Right ventricle myocardium superior (tissue), 1 donor: ENCODE results near the gene ASB8. TPM values are rescaled to one million over a fixed set of nuclear protein-coding genes. Genes with fewer than 3 reads are reported as not detected.
"Not testable (repeated sequence)": the region's sequence is repeated elsewhere in the genome, so short reads cannot be mapped to it uniquely, and the experiment has no call there.

ENCODE experiments used
- ATAC-seq: fragments of 200-7000 bp; cut with Tn5 transposase; one replicate; pipeline ENCODE4 v1.9.1; 2020; ENCODE audit warnings: mild to moderate bottlenecking; ENCODE audit not compliant: poor library complexity
- DNase-seq: peaks from one replicate; pipeline ENCODE4 v3.0.0-alpha.2; 2020
- intact Hi-C: fragments of 100-400 bp; cut with DNase I; formaldehyde crosslinking; loops from one replicate; pipeline ENCODE4 v1.11.2; 2022
- microRNA-seq: library from miRNA; unstranded; fragments of <30 nt; microRNA quantifications from one replicate; pipeline ENCODE4 v1.2.0, GENCODE V29; 2020
- total RNA-seq: library from RNA; stranded (reverse); fragmentation: NEBNext Ultra II Directional; extraction: Animal tissue kit (Norgen Biotek cat#: 25700); gene quantifications from one replicate; pipeline ENCODE4 v1.2.1, GENCODE V29; 2021
- donor health status: DM: no; HTN: yes; CAD: no; lungs with severe emphysema.

ASB8 gene
- total RNA-seq, 1 donor from 2014 or later, result 86.0 TPM

DNA sequence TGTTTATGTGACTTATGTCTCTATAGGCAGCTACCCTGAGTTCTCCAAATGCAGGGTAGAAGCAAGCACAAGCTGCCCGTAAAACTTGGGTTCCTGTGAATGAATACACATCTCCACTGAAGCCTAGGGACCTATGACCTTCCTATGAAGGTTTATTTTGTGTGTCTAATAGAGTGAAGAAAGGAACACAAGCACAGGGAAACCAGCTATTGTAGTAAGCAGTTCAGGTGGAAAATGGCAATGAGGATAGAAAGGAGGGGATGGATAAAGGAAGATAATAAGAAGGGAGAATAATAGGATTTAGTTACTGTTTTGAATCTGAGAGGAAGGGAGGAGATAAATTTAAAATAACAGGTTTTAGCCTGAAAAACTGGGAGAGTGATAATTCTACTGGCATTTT lies 35.8 kb downstream of the ASB8 start:
- ATAC-seq (no peak), DNase-seq (no peak)
- intact Hi-C loops, result loop anchor here (5.0 kb wide), 1 partner anchor 36 kb away; the partner anchor contains the start of gene ASB8

DNA sequence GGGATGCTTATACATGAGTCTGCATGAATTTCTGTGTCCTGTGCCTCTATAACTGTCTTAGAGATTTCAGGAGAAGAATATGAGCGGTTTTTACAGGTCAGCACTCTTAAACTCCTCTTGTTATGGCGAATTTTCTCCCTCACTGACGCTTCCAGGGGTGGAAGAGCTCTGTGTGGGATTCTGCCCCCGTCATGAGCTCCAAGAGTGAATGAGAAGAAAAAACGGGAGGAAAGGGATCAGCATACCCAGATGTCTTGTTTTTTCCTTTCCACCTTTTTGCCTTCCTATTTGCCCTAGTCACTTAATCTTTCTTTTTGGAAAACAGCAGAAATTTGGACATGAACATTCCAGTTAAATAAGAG lies 37.5 kb downstream of the ASB8 start:
- peak; percentile 29 for ATAC-seq
- intact Hi-C loops, result loop anchor here (5.0 kb wide), 1 partner anchor 37 kb away; the partner anchor contains the start of gene ASB8
- DNase-seq, result no peak

DNA sequence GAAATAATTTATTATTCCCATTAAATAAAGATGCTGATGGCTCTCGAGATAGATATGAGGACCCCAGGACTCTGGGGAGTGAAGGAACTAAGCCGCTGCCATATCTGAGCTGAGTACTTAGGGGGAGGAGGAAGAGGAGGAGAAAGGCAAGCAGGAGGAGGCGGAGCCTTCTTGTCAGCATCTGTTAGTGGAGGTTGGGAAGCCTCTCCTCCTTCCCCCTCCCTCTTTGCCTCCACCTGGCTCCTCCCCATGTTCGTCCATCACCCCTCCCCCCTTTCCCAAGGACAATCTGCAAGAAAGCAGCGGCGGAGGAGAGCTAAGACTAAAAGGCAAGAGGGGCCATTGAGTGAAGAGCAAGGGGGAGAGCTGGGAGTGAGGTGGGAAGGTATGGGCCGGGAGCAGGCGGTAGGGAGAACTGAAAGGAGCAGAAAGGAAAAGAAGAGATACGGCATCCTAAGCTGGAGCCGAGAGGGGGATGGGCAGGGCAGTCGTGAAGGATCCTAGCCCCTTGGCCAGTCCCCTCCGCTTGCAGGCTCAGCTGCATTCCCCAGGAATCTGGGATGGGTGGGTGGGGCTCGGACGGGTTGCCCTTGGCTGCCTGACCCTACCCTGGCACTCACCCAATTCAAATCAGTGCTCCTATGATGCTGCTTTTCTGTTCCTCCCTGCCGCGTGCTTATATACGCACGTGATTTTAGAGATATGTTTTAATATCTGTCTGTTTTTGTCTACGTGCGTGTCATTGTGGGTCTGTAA lies 38.1 kb downstream of the ASB8 start, which contains the start of gene PFKM:
Gene PFKM, plus strand, starts transcription at position 287 of the 756 bp plus-strand sequence. CDS start 3,411 bp downstream, outside the sequence.
- intact Hi-C loops, result no loop called here
- DNase-seq, result peak; percentile 86
- peak; percentile 95 for ATAC-seq

DNA sequence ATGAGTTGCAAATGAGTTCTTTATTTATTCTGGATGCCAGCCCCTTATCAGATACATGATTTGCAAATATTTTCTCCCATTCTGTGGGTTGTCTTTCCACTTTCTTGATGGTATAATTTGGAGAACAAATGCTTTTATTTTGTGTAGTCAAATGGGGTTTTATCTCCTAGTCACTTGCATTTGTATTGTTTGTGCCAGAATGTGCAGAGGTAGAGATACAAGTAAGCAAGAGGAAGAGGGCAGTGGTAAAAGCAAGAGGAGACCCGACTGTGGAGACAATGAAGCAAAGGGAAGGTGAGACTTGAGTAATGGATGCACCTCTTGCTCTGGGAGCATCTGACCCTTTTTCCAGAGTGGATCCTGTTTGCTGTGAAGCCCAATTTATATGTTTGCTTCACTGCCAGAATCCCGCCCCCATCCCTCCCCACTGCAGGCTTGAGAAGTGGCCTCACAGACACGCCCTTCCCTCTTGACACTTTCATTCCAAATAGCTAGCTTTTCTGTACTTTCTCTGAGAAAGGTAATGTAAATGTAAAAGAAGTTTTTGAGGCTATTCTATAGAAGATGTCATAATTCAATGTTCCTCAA lies 38.9 kb downstream of the ASB8 start:
- intact Hi-C loops, result no loop called here
- DNase-seq (no peak), ATAC-seq (no peak)

DNA sequence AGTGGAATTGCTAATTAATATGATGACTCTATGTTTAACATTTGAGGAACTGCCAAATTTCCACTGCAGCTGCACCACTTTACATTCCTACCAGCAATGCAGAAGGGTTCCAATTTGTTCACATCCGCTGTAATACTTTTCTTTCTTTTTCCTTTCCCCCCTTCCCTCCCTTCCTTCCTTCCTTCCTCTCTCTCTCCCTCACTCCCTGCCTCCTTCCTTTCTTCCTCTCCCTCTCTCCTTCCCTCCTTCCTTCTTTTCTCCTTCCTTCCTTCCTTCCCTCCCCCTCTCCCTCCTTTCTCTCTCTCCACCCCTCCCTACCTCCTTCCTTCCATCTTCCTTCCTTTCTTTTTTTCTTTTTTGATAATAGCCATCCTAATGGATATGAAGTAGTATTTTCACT lies 41.4 kb downstream of the ASB8 start:
- intact Hi-C loops, result no loop called here
- no peak for DNase-seq
- ATAC-seq, result no peak

DNA sequence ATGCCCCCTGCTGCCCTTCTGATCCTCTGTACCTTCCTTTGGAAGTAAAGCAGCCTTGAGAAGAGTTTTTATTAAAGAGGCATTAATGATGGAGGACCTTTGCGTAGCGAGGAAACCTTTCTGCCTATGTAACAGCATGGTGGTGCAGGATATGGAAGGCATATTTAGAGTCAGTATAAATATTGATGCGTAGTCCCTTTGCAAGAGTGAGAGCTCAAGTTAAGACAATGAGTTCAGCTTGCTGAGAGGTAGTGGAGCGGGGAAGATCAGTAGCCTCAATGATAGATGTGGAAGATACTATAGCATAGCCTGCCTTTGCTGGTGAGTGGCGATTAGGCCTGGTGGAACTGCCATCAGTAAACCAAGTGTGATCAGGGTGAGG lies 46.0 kb downstream of the ASB8 start:
- intact Hi-C loops, DNase-seq, ATAC-seq: not testable (repeated sequence)

DNA sequence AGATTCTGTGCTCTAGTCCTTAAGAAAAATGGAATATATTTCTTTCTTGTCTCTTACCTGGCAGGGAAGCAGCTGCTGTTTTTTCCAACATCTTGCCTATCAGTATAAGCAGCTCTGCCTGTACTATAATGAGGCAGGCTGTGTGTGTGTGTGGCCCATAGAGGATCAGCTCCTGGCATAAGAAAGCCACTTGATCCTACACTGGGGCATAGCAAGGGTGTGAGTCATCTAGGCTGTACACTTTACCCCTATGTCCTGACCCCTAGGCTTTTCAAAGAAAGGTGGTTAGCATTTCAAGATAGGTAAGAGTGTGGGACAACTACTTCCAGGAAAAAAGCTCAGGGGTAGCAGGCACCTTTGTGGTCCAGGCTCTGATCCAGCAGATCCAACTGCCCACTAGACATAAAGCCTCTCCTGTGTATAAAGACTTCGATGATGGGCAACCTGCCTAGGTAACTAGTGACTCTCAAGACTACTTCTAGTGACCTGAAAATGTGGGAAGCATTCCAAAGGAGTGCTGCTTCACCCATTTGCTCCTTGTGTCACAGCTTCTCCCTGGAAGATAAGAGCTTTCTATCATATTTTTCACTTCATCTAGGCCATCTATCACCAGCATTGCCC lies 46.5 kb downstream of the ASB8 start:
- DNase-seq, result no peak
- no peak for ATAC-seq
- intact Hi-C loops, result no loop called here

DNA sequence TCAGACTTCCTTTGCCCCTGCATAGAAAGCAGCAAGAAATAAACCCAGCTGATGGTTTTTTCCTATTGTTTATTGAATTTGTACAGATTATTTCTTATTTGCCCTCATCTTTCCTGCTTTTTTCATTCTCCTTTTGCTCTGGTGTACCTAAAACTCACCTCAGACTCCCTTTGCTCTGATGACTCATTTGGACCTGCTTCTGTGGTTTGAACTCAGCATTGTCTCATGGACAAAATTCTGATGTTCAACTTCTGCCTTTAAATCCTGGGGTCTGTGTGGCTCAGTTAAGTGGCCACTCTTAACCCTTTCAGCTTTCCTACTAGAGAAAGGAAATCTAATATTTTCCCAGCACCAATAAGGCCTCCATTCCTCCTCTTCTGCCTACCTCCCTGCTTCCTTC lies 47.9 kb downstream of the ASB8 start:
- intact Hi-C loops, result loop anchor here (10.0 kb wide), 1 partner anchor 45 kb away; the partner anchor contains the start of gene ASB8
- no peak for ATAC-seq
- no peak for DNase-seq

DNA sequence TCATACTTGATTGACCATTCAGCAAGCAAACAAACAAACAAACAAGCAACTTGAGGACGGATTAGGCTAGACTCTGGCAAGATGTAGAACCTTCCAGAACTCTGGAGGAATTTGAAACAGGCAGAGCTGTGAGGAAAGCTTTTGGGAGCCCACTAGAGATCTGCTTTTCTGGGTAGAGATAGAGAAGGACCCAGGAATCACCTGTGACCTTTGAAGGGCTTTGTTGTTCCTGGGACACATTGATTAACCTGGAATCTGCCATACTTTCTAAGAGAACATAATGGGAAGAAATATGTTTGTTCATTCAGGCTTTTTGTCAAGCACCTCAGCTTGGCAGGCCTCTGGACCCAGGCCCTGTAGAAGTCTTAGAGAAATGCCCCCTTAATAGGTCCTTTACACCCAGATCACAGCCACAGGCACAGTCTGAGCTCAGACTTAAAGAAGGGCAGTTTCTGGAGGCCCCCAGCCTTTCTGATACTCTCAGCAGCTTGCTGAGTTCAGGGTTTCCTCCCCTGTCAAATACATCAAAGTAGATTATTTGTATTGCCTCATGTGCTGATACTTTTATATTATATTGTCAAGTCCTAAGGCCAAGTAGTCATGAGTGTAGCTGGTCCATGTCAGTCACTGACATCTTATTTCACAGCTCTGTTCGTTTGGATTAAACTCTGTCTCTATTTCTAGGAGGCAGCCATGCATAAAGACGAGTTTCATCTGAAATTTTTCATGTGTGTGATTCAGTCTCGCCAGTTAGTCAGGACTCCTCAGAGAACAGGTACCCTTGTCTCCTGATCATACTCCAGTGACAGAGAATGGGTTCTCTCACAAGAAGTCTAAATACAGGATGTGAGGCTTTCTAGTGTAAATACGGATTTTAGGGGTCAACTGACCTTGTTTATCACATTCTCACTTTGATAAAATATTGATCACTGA lies 50.4 kb downstream of the ASB8 start:
- intact Hi-C loops, result loop anchor here (10.0 kb wide), 1 partner anchor 48 kb away; the partner anchor contains the start of gene ASB8
- no peak for ATAC-seq
- DNase-seq, result no peak

DNA sequence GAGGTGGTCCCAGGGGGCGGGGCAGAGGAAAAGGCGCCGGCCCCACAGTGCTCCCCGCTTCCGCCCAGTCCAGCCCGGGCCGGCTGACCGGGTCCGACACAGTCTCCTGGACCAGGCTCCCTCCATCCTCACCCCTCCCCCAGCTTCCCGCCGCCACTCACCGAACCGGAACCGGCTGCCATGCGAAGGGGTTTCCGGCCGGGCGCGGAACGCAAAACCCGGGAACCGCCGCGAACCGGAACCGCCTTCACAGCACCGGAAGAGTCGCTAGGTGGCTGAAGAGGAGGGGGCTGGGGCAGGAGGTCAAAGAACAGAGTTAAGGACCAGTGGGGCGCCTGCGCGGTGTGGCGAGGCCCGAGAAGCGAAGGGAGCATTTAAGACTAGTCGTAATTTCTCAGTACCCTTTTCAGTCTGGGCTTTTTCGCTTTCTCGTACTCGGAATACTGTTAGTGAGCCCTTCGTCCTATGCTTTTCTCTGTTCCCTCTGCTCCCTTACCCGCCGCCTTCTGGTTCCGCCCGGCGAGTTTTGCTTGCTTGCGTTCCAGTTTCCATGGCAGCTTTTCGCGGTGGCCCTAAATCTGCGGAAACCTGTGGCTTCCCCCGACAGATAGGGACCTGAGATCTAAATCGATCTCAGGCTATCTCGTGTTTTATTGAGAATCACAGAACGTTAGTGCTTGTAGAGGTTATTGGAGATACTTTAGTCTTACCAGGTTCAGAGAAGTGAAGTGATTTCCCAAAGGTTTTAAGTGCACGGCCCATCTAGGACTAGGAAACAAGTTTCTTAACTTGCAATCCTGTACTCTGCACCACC lies 51.2 kb downstream of the ASB8 start, which contains the start of gene SENP1:
Gene SENP1, minus strand, starts transcription at position 213 of the 814 bp plus-strand sequence. CDS start 4,607 bp downstream, outside the sequence.
- intact Hi-C loops, result loop anchor here (10.0 kb wide), 1 partner anchor 49 kb away; the partner anchor contains the start of gene ASB8
- DNase-seq, result peak; percentile 93
- peak; percentile 99 for ATAC-seq

DNA sequence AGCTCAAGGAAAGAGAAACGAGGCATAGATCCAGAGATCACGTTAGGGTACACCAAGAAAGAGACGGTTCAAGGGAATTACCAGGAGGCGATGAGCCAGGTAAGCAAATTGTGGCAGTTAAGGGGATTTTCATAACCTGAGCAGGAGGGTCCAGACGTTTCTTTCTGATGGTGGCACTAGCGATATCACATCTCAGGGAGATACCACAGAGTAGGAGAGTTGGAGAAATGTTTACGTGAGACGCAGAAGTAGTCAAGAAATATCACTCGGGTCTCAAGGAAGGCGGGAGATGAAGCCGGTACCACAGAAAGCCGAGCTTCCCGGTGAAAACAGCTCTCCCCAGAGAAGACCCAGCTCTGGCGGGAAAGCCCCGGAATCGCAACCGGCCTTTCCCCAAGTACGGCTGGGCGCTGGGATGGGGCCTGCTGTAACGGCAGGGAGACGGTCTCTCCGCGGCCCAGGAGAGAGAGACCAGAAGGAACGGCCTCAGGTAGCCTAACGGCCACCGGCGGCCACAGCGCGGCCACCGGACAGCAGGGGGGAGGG lies 51.9 kb downstream of the ASB8 start:
- DNase-seq, result no peak
- intact Hi-C loops, result loop anchor here (10.0 kb wide), 1 partner anchor 49 kb away; the partner anchor contains the start of gene ASB8
- ATAC-seq, result peak; percentile 2

DNA sequence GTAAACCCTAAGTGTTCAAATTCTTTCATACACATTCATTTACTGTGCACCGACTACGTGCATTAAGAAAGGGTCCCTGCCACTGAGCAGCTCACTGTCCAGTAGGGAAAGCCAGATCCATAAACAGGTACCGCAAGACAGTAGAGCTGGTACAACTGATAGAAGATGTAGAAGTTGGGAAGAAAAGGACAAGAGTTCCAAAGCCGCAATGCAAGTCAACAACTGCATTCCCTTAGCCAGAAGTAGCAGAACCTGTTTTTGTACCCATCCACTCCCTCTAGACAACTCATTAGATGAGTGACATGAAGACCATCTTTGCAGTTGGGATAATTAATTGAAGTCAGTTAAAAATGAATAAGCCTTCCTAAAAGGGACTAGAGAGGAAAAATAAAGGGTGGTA lies 52.8 kb downstream of the ASB8 start:
- intact Hi-C loops, result loop anchor here (10.0 kb wide), 1 partner anchor 50 kb away; the partner anchor contains the start of gene ASB8
- DNase-seq (no peak), ATAC-seq (no peak)

Small RNAs within 50 kb of the gene (microRNA-seq; reads per million reads assigned to microRNA genes)
- gene MIR6505, result 25.6 reads per million, percentile 39 among the genes with 10 or more reads in this experiment

Other genes with a start within 250 kb of the ASB8 start
- 42.5 TPM for gene TMEM106C, start 193.9 kb downstream of the ASB8 start, total RNA-seq
- not detected for gene COL2A1, start 153.0 kb downstream of the ASB8 start, total RNA-seq
- gene SENP1, start 51.4 kb downstream of the ASB8 start, total RNA-seq, result 5.1 TPM
- gene PFKM, start 38.2 kb downstream of the ASB8 start, total RNA-seq, result 752 TPM
- 0.97 TPM for gene CCDC184, start 26.1 kb upstream of the ASB8 start, total RNA-seq
- gene OR10AD1, start 45.8 kb upstream of the ASB8 start, total RNA-seq, result not detected
- gene ZNF641, start 193.4 kb upstream of the ASB8 start, total RNA-seq, result 13.7 TPM